Measurements from ENCODE around the gene HJURP.

DNA sequence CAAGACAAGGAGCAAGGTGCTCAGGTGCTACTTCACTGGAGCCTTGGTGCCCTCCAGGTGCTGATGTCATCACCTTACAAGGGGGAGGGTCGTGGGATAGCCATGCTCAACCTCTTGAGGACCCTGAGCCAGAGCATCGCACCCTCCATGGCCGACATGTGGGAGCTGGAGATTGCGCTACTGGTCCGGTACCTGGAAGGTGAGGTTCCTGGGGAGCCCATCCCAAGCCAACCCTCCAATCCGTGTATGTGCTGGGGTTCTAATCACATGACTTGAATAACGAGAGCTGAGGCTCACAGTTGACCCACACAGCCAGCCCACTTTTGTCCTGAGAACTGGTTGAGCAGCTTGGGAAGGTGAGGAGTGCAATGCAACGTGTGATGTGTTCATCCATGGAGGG is 50.3 kb downstream of the HJURP start:
- no peak for TF ChIP-seq CTCF (conservative IDR thresholded peaks at IDR 0.05; ENCODE audit: low read depth, low read length)
- no peak for TF ChIP-seq EZH2phosphoT487 (IDR thresholded peaks at IDR 0.05; ENCODE audit: borderline replicate concordance, low read length)
